ENCODE measurements around the gene EPHA8.

GRCh38 chr1:22545141-22545540 is 18.1 kb upstream of the EPHA8 start:
- TF ChIP-seq CTCF (conservative IDR thresholded peaks at IDR 0.05): no peak
- TF ChIP-seq ZFX (IDR thresholded peaks at IDR 0.05): no peak

Data from C4-2B (cell line).